HCT116 (cell line): ENCODE data around the gene ANKRD62. TPM values are rescaled to one million over a fixed set of nuclear protein-coding genes. Genes with fewer than 3 reads are reported as not detected.

Experiments
- ATAC-seq: fragments of 200-7000 bp; cut with Tn5 transposase; 2 replicates; pipeline ENCODE4 v1.9.1; 2020; ENCODE audit warnings: mild to moderate bottlenecking, moderate library complexity
- BruUV-seq: library from RNA; stranded (reverse); fragments of 400-500 nt; replicated peaks from 2 replicates; lab custom pipeline; 2021; lab: Mats Ljungman, UMichigan
- CTCF ChIA-PET: fragments of 300-600 bp; sonication (Branson Sonifier 250); formaldehyde crosslinking; loops from one replicate; lab custom pipeline; 2021; ENCODE audit warnings: antibody characterized with exemption; lab: Charles Lee
- POLR2A ChIA-PET: fragments of 300-600, 350-600 bp; sonication (Branson Sonifier 250); formaldehyde crosslinking; loops from one replicate; lab custom pipeline; 2021; ENCODE audit warnings: antibody characterized with exemption; lab: Charles Lee
- RAD21 ChIA-PET, 2 experiments: fragments of 300-600 bp; sonication (Branson Sonifier 250); formaldehyde crosslinking; loops; one replicate each; lab custom pipeline; 2023; ENCODE audit warnings: low total read pairs in 2 of 2; ENCODE audit not compliant: uncharacterized antibody in 2 of 2, unreplicated experiment in 2 of 2, low non-redundant PET in 1 of 2; lab: Charles Lee
- DNase-seq: peaks from one replicate; pipeline ENCODE4 v3.0.0-alpha.2; 2010; ENCODE audit warnings: low read depth, low spot score
- H2AFZ ChIP-seq: fragments of 200-600 bp; shearing (Covaris generic), sonication (generic); 2 replicates; pipeline ENCODE4 v1.6.1; 2017; ENCODE audit warnings: low read depth, mixed run types, mixed read lengths, antibody characterized with exemption, low read length; ENCODE audit not compliant: poor library complexity, severe bottlenecking
- H3K27ac ChIP-seq: 2 replicates; pipeline ENCODE4 v1.5.1; 2012; ENCODE audit warnings: low read depth, low read length
- H3K27me3 ChIP-seq: fragments of 200-600 bp; sonication (generic); 2 replicates; pipeline ENCODE4 v1.6.1; 2016; ENCODE audit warnings: mixed run types, low read length, mixed read lengths; ENCODE audit not compliant: insufficient read depth
- H3K36me3 ChIP-seq, 2 experiments: fragments of 200-500 bp in 1 of 2; fragments of 200-600 bp in 1 of 2; sonication (Bioruptor generic) in 1 of 2; sonication (generic) in 1 of 2; 2 replicates each; pipeline versions ENCODE4 v1.5.1 to v1.6.1; 2014 to 2016; ENCODE audit warnings: low read length in 2 of 2, inconsistent platforms in 1 of 2, mixed read lengths in 1 of 2, mixed run types in 1 of 2; ENCODE audit not compliant: insufficient read depth in 2 of 2, control insufficient read depth in 1 of 2
- H3K4me1 ChIP-seq, 2 experiments: fragments of 200-600 bp in 1 of 2; sonication (generic) in 1 of 2; 2 replicates each; pipeline versions ENCODE4 v1.5.1 to v1.6.1; 2012 to 2017; ENCODE audit warnings: low read length in 2 of 2, inconsistent platforms in 1 of 2, mild to moderate bottlenecking in 1 of 2, mixed read lengths in 1 of 2, mixed run types in 1 of 2, moderate library complexity in 1 of 2; ENCODE audit not compliant: insufficient read depth in 2 of 2, control insufficient read depth in 1 of 2
- H3K4me2 ChIP-seq: fragments of 200-600 bp; sonication (generic); 2 replicates; pipeline ENCODE4 v1.6.1; 2017; ENCODE audit warnings: mixed run types, low read length, mixed read lengths
- H3K4me3 ChIP-seq, 2 experiments: fragments of 200-600 bp in 1 of 2; sonication (generic) in 1 of 2; replicated peaks in 1 of 2; 2 replicates each; pipeline ENCODE4 v1.5.1; 2011 to 2016; ENCODE audit warnings: low read length in 2 of 2, control low read depth in 1 of 2, low read depth in 1 of 2, mild to moderate bottlenecking in 1 of 2, mixed read lengths in 1 of 2, mixed run types in 1 of 2
- H3K79me2 ChIP-seq: fragments of 200-600 bp; sonication (generic); 2 replicates; pipeline ENCODE4 v1.6.1; 2017; ENCODE audit warnings: mild to moderate bottlenecking, mixed run types, low read length, moderate library complexity, mixed read lengths; ENCODE audit not compliant: insufficient read depth
- H3K9ac ChIP-seq: fragments of 200-600 bp; sonication (generic); 2 replicates; pipeline ENCODE4 v1.6.1; 2016; ENCODE audit warnings: low read length, mixed read lengths
- H3K9me2 ChIP-seq: fragments of 200-600 bp; sonication (generic), shearing (Covaris generic); 2 replicates; pipeline ENCODE4 v1.6.1; 2017; ENCODE audit warnings: mixed run types, mild to moderate bottlenecking, moderate library complexity; ENCODE audit not compliant: insufficient read depth
- H3K9me3 ChIP-seq, 2 experiments: fragments of 200-500 bp in 1 of 2; fragments of 200-600 bp in 1 of 2; sonication (Bioruptor generic) in 1 of 2; sonication (generic) in 1 of 2; 2 replicates each; pipeline ENCODE4 v1.6.1; 2014 to 2017; ENCODE audit warnings: low read length in 2 of 2, mixed read lengths in 2 of 2, inconsistent platforms in 1 of 2, low read depth in 1 of 2, mild to moderate bottlenecking in 1 of 2, mixed run types in 1 of 2, moderate library complexity in 1 of 2; ENCODE audit not compliant: control insufficient read depth in 1 of 2, insufficient read depth in 1 of 2
- H4K20me1 ChIP-seq: fragments of 200-600 bp; sonication (generic), shearing (Covaris generic); 2 replicates; pipeline ENCODE4 v1.6.1; 2017; ENCODE audit warnings: mixed run types, mild to moderate bottlenecking, moderate library complexity; ENCODE audit not compliant: insufficient read depth
- CTCF ChIP-seq, 3 experiments: fragments of 200-600 bp in 1 of 3; sonication (generic) in 1 of 3; IDR thresholded peaks in 2 of 3; conservative IDR thresholded peaks in 1 of 3; 2 replicates each; pipeline ENCODE4 v1.5.1; 2012 to 2017; ENCODE audit warnings: low read depth in 2 of 3, low read length in 2 of 3, antibody characterized with exemption in 1 of 3, borderline replicate concordance in 1 of 3, control low read depth in 1 of 3, mild to moderate bottlenecking in 1 of 3, mixed read lengths in 1 of 3, mixed run types in 1 of 3, moderate library complexity in 1 of 3; ENCODE audit not compliant: insufficient read depth in 1 of 3
- EGR1 ChIP-seq: IDR thresholded peaks from 2 replicates; pipeline ENCODE4 v1.6.1; 2012; ENCODE audit warnings: low read depth
- POLR2A ChIP-seq: IDR thresholded peaks from 2 replicates; pipeline ENCODE4 v1.7.0; 2011; ENCODE audit warnings: borderline replicate concordance; ENCODE audit not compliant: insufficient read depth, insufficient read length; ENCODE audit errors: extremely low read depth
- SP1 ChIP-seq: IDR thresholded peaks from 2 replicates; pipeline ENCODE4 v1.6.1; 2012; ENCODE audit warnings: low read depth
- YY1 ChIP-seq: IDR thresholded peaks from 2 replicates; pipeline ENCODE4 v1.6.1; 2011; ENCODE audit warnings: low read length, low read depth, moderate library complexity, mild to moderate bottlenecking; ENCODE audit not compliant: insufficient replicate concordance; ENCODE audit errors: extremely low read depth
- intact Hi-C: fragments of 100-400 bp; cut with micrococcal nuclease; formaldehyde crosslinking; loops from 2 replicates; pipeline ENCODE4 v1.10.0; 2022
- total RNA-seq: library from RNA; stranded (reverse); gene quantifications from one replicate; pipeline ENCODE4 v1.2.1, GENCODE V29; 2021; ENCODE audit not compliant: unreplicated experiment

ANKRD62 gene
- total RNA-seq, 1 experiment from 2014 or later, result 0.34 TPM

GRCh38 chr18:12059334-12060181 lies 34.1 kb upstream of the ANKRD62 start:
- H3K4me2 ChIP-seq, result peak overlapping the region; percentile 80
- H3K79me2 ChIP-seq, result no peaks in the 10 kb centered on the region
- ATAC-seq, result peak; percentile 59
- H3K4me1 ChIP-seq, result peaks cover 6 to 15% of the 10 kb centered on the region in 2 experiments; a peak in 3 of 4 replicates
- ChIA-PET POLR2A (no interaction called here), CTCF (interaction anchor here (0.7 to 2.0 kb wide), 6 partner anchors 9 to 212 kb away, joined by 3 to 13 read pairs (median 4); no protein-coding TSS in a partner anchor), RAD21 (no interaction called here)
- no peaks in the 10 kb centered on the region for H3K36me3 ChIP-seq
- TF ChIP-seq POLR2A (peak; percentile 79), CTCF (IDR thresholded peaks at IDR 0.05 in 2 of 3, conservative IDR thresholded peaks at IDR 0.05 in 1 of 3; ENCODE audit: borderline replicate concordance in 1 of 3, insufficient read depth in 1 of 3, low read depth in 2 of 3, low read length in 2 of 3) (no peak), SP1 (no peak)
- no peaks in the 10 kb centered on the region for H4K20me1 ChIP-seq
- peak overlapping the region; percentile 37; the same call in 1 of the 2 replicates for H3K9ac ChIP-seq
- no peak overlapping the region; the same call in 1 of the 2 replicates for H3K27ac ChIP-seq
- no TSS peak for BruUV-seq
- H3K9me2 ChIP-seq, result no peaks in the 10 kb centered on the region
- intact Hi-C loops, result no loop called here
- DNase-seq, result peak; percentile 23
- H3K9me3 ChIP-seq, result no peaks in the 10 kb centered on the region
- H3K4me3 ChIP-seq, result peak overlapping the region; percentile 35 to 55
- no peaks in the 10 kb centered on the region for H3K27me3 ChIP-seq
- peak overlapping the region; percentile 98 for H2AFZ ChIP-seq

GRCh38 chr18:12060182-12060870 lies 33.3 kb upstream of the ANKRD62 start:
- ChIA-PET POLR2A (no interaction called here), RAD21 (no interaction called here)

More at GRCh38 chr18:12060182-12060870, 33.3 kb upstream of the ANKRD62 start:
- Histone ChIP-seq H2AFZ (peak overlapping the region; percentile 98), H3K9me2 (no peaks in the 10 kb centered on the region), H3K4me1 (peaks cover 6 to 15% of the 10 kb centered on the region in 2 experiments; a peak in 3 of 4 replicates), H3K9me3 (no peaks in the 10 kb centered on the region), H3K79me2 (no peaks in the 10 kb centered on the region), H3K4me2 (peak overlapping the region; percentile 80), H3K27me3 (no peaks in the 10 kb centered on the region), H3K9ac (peak overlapping the region; percentile 37; the same call in 1 of the 2 replicates), H3K27ac (no peak overlapping the region; the same call in 1 of the 2 replicates), H3K4me3 (peak overlapping the region; percentile 35 to 55), H3K36me3 (no peaks in the 10 kb centered on the region), H4K20me1 (no peaks in the 10 kb centered on the region)
- no TSS peak for BruUV-seq
- peak; percentile 98 for ATAC-seq
- intact Hi-C loops, result no loop called here
- CTCF ChIA-PET, result interaction anchor here (0.7 to 2.0 kb wide), 7 partner anchors 8 to 211 kb away, joined by 3 to 13 read pairs (median 3); no protein-coding TSS in a partner anchor
- DNase-seq, result peak; percentile 37
- TF ChIP-seq CTCF (IDR thresholded peaks at IDR 0.05 in 2 of 3, conservative IDR thresholded peaks at IDR 0.05 in 1 of 3; ENCODE audit: borderline replicate concordance in 1 of 3, insufficient read depth in 1 of 3, low read depth in 2 of 3, low read length in 2 of 3), result peak in 2 of 3 experiments; percentile 70 to 72; a peak in 4 of 6 replicates
- no peak for TF ChIP-seq YY1
- no peak for TF ChIP-seq EGR1
